Measurements from ENCODE around the gene CHML. TPM values are rescaled to one million over a fixed set of nuclear protein-coding genes. Genes with fewer than 3 reads are reported as not detected.
"Not testable (repeated sequence)": the region's sequence is repeated elsewhere in the genome, so short reads cannot be mapped to it uniquely, and the experiment has no call there.

Gene CHML
- total RNA-seq (2014; rRNA removed; shearing (Covaris generic)), result 36.4 and 44.5 TPM in 2 replicates
- 17.8 and 27.1 TPM in 2 replicates for polyA plus RNA-seq (2015; cell fraction: cytosol; rRNA removed)
- 22.6 and 27.3 TPM in 2 replicates for polyA plus RNA-seq (2015; cell fraction: nucleus; rRNA removed)

- DNase-seq (ENCODE audit: low read depth), result peak; percentile 53
Measured at GRCh38 chr1:241640149-241640866, at the start of gene CHML, which contains the start of gene OPN3. Gene CHML (minus strand): TSS chr1:241640369. CDS start chr1:241635766, 4,603 bp downstream. Gene OPN3 (minus strand): TSS chr1:241640369. CDS start chr1:241640254, 115 bp downstream.

- peak; percentile 82 for DNase-seq (ENCODE audit: low read depth)
Measured at GRCh38 chr1:241688940-241689368, 48.8 kb upstream of the CHML start.

- no peak for DNase-seq (ENCODE audit: low read depth)
Measured at GRCh38 chr1:241684108-241684507, 43.9 kb upstream of the CHML start.

GRCh38 chr1:241682921-241683320 is 42.8 kb upstream of the CHML start:
- no peak for DNase-seq (ENCODE audit: low read depth)

GRCh38 chr1:241681861-241682448 is 41.8 kb upstream of the CHML start:
- not testable (repeated sequence) for DNase-seq (ENCODE audit: low read depth)

- DNase-seq (ENCODE audit: low read depth), result no peak
Measured at GRCh38 chr1:241679961-241680360, 39.8 kb upstream of the CHML start.

GRCh38 chr1:241679404-241679803 is 39.2 kb upstream of the CHML start:
- DNase-seq (ENCODE audit: low read depth), result no peak

GRCh38 chr1:241678536-241678935 is 38.4 kb upstream of the CHML start:
- no peak for DNase-seq (ENCODE audit: low read depth)

GRCh38 chr1:241677201-241677600 is 37.0 kb upstream of the CHML start:
- no peak for DNase-seq (ENCODE audit: low read depth)

- DNase-seq (ENCODE audit: low read depth), result no peak
Measured at GRCh38 chr1:241675983-241676382, 35.8 kb upstream of the CHML start.

GRCh38 chr1:241674805-241675384 is 34.7 kb upstream of the CHML start:
- no peak for DNase-seq (ENCODE audit: low read depth)

GRCh38 chr1:241672301-241672700 is 32.1 kb upstream of the CHML start:
- no peak for DNase-seq (ENCODE audit: low read depth)

- DNase-seq (ENCODE audit: low read depth), result no peak
Measured at GRCh38 chr1:241666419-241666818, 26.2 kb upstream of the CHML start.

- no peak for DNase-seq (ENCODE audit: low read depth)
Measured at GRCh38 chr1:241660424-241660972, 20.3 kb upstream of the CHML start.

- DNase-seq (ENCODE audit: low read depth), result not testable (repeated sequence)
Measured at GRCh38 chr1:241659016-241659415, 18.8 kb upstream of the CHML start.

GRCh38 chr1:241658081-241658793 is 18.1 kb upstream of the CHML start:
- peak; percentile 82 for DNase-seq (ENCODE audit: low read depth)

GRCh38 chr1:241654641-241655040 is 14.5 kb upstream of the CHML start:
- DNase-seq (ENCODE audit: low read depth), result no peak

GRCh38 chr1:241654019-241654418 is 13.8 kb upstream of the CHML start:
- DNase-seq (ENCODE audit: low read depth), result no peak

- no peak for DNase-seq (ENCODE audit: low read depth)
Measured at GRCh38 chr1:241652012-241652411, 11.8 kb upstream of the CHML start, which contains the start of gene WDR64. Gene WDR64 (plus strand): TSS chr1:241652281. CDS start chr1:241652485, 204 bp downstream.

- DNase-seq (ENCODE audit: low read depth), result no peak
Measured at GRCh38 chr1:241648159-241648558, 8.0 kb upstream of the CHML start.

GRCh38 chr1:241647658-241648057 is 7.5 kb upstream of the CHML start:
- peak; percentile 81 for DNase-seq (ENCODE audit: low read depth)
